GM18526 (cell line): ENCODE results near the gene OTX1.

Experiments used
- POLR2A ChIP-seq: IDR thresholded peaks from 3 replicates; pipeline ENCODE4 v1.6.1; 2011; ENCODE audit not compliant: insufficient read length; ENCODE audit errors: extremely low read depth

Gene OTX1

GRCh38 chr2:63053081-63053888 is 2.7 kb downstream of the OTX1 start:
- TF ChIP-seq POLR2A: no peak

GRCh38 chr2:63053889-63054602 is 3.4 kb downstream of the OTX1 start:
- no peak for TF ChIP-seq POLR2A

GRCh38 chr2:63054841-63055225 is 4.2 kb downstream of the OTX1 start:
- TF ChIP-seq POLR2A: no peak

GRCh38 chr2:63055226-63056106 is 4.8 kb downstream of the OTX1 start:
- no peak for TF ChIP-seq POLR2A

GRCh38 chr2:63056107-63057050 is 5.7 kb downstream of the OTX1 start:
- no peak for TF ChIP-seq POLR2A

GRCh38 chr2:63057249-63058143 is 6.9 kb downstream of the OTX1 start:
- no peak for TF ChIP-seq POLR2A

- TF ChIP-seq POLR2A: no peak
These were observed 7.7 kb downstream of the OTX1 start for GRCh38 chr2:63058144-63058920.

- TF ChIP-seq POLR2A: no peak
These were observed 8.5 kb downstream of the OTX1 start for GRCh38 chr2:63058921-63059792.

- TF ChIP-seq POLR2A: no peak
These were observed 9.3 kb downstream of the OTX1 start for GRCh38 chr2:63059793-63060471.

GRCh38 chr2:63060472-63060991 is 9.9 kb downstream of the OTX1 start:
- TF ChIP-seq POLR2A: no peak

- TF ChIP-seq POLR2A: no peak
These were observed 13.6 kb downstream of the OTX1 start for GRCh38 chr2:63064197-63064596.
